ENCODE data around the gene CHD6.

Gene CHD6

GRCh38 chr20:41382791-41383305 is 235.3 kb downstream of the CHD6 start:
- no peak overlapping the region for H3K27ac ChIP-seq
- no peak for TF ChIP-seq CTCF (conservative IDR thresholded peaks at IDR 0.05)
- no peak for TF ChIP-seq ZFX (IDR thresholded peaks at IDR 0.05)

GRCh38 chr20:41380551-41381193 is 237.5 kb downstream of the CHD6 start:
- no peak for TF ChIP-seq CTCF (conservative IDR thresholded peaks at IDR 0.05)
- no peak for TF ChIP-seq ZFX (IDR thresholded peaks at IDR 0.05)
- no peak overlapping the region for H3K27ac ChIP-seq

- H3K27ac ChIP-seq = no peak overlapping the region
- no peak for TF ChIP-seq ZFX (IDR thresholded peaks at IDR 0.05)
- no peak for TF ChIP-seq CTCF (conservative IDR thresholded peaks at IDR 0.05)
Observed at GRCh38 chr20:41379551-41379950, 238.6 kb downstream of the CHD6 start.

- TF ChIP-seq ZFX (IDR thresholded peaks at IDR 0.05) = no peak
- no peak for TF ChIP-seq CTCF (conservative IDR thresholded peaks at IDR 0.05)
- H3K27ac ChIP-seq = no peak overlapping the region
Observed at GRCh38 chr20:41377275-41377674, 240.9 kb downstream of the CHD6 start.

GRCh38 chr20:41376349-41376748 is 241.8 kb downstream of the CHD6 start:
- no peak overlapping the region for H3K27ac ChIP-seq
- no peak for TF ChIP-seq ZFX (IDR thresholded peaks at IDR 0.05)
- no peak for TF ChIP-seq CTCF (conservative IDR thresholded peaks at IDR 0.05)

GRCh38 chr20:41375846-41376245 is 242.3 kb downstream of the CHD6 start:
- no peak for TF ChIP-seq CTCF (conservative IDR thresholded peaks at IDR 0.05)
- no peak for TF ChIP-seq ZFX (IDR thresholded peaks at IDR 0.05)
- no peak overlapping the region for H3K27ac ChIP-seq

- no peak for TF ChIP-seq CTCF (conservative IDR thresholded peaks at IDR 0.05)
- no peak for TF ChIP-seq ZFX (IDR thresholded peaks at IDR 0.05)
- H3K27ac ChIP-seq = no peak overlapping the region
Observed at GRCh38 chr20:41373931-41374920, 244.0 kb downstream of the CHD6 start.

Measured in C4-2B (cell line).